KMS-11 (cell line): Measurements from ENCODE around the gene PLEKHH2.
"Not testable (repeated sequence)": the region's sequence is repeated elsewhere in the genome, so short reads cannot be mapped to it uniquely, and the experiment has no call there.

Source experiments
- H2AFZ ChIP-seq: fragments of 200-600 bp; sonication (generic); 2 replicates; pipeline ENCODE4 v1.6.1; 2016; ENCODE audit warnings: antibody characterized with exemption, mixed run types, low read depth
- H3K27ac ChIP-seq: fragments of 200-600 bp; sonication (generic); 2 replicates; pipeline ENCODE4 v1.6.1; 2016; ENCODE audit warnings: mild to moderate bottlenecking, mixed run types
- H3K27me3 ChIP-seq: fragments of 200-600 bp; sonication (generic); 2 replicates; pipeline ENCODE4 v1.6.1; 2017; ENCODE audit warnings: mild to moderate bottlenecking, low read depth, mixed run types, moderate library complexity; ENCODE audit not compliant: insufficient read depth
- H3K36me3 ChIP-seq: fragments of 200-600 bp; sonication (generic); 2 replicates; pipeline ENCODE4 v1.6.1; 2017; ENCODE audit warnings: mild to moderate bottlenecking, mixed run types; ENCODE audit not compliant: insufficient read depth
- H3K4me1 ChIP-seq: fragments of 200-600 bp; sonication (generic); 2 replicates; pipeline ENCODE4 v1.6.1; 2016; ENCODE audit warnings: mild to moderate bottlenecking, low read depth, mixed run types; ENCODE audit not compliant: poor library complexity, severe bottlenecking
- H3K4me2 ChIP-seq: fragments of 200-600 bp; sonication (generic); 2 replicates; pipeline ENCODE4 v1.7.0; 2016; ENCODE audit warnings: mild to moderate bottlenecking, mixed run types
- H3K4me3 ChIP-seq: fragments of 200-600 bp; sonication (generic); IDR thresholded peaks from 2 replicates; pipeline ENCODE4 v1.6.1; 2017; ENCODE audit warnings: low read depth, low read length, mixed read lengths; ENCODE audit not compliant: insufficient read depth
- H3K79me2 ChIP-seq: fragments of 200-600 bp; sonication (generic); 2 replicates; pipeline ENCODE4 v1.6.1; 2016; ENCODE audit warnings: low read depth, mixed run types; ENCODE audit not compliant: insufficient read depth
- H3K9ac ChIP-seq: fragments of 200-600 bp; sonication (generic); 2 replicates; pipeline ENCODE4 v1.6.1; 2016; ENCODE audit warnings: mild to moderate bottlenecking, mixed run types
- H4K20me1 ChIP-seq: fragments of 200-600 bp; sonication (generic); 2 replicates; pipeline ENCODE4 v1.6.1; 2016; ENCODE audit warnings: mild to moderate bottlenecking, mixed run types; ENCODE audit not compliant: insufficient read depth
- CTCF ChIP-seq: fragments of 200-600 bp; sonication (generic); conservative IDR thresholded peaks from 2 replicates; pipeline ENCODE4 v1.6.1; 2017; ENCODE audit warnings: low read depth, mild to moderate bottlenecking, antibody characterized with exemption, low read length, moderate library complexity, mixed read lengths

The PLEKHH2 gene

GRCh38 chr2:43676322-43677050, 39.4 kb downstream of the PLEKHH2 start, which contains the start of gene C1GALT1C1L:
Gene C1GALT1C1L (minus strand): TSS chr2:43676429. CDS start chr2:43676322, 107 bp downstream.
- no peaks in the 10 kb centered on the region for H3K4me1 ChIP-seq
- no peaks in the 10 kb centered on the region for H3K79me2 ChIP-seq
- no peaks in the 10 kb centered on the region for H3K36me3 ChIP-seq
- no peak within 1 kb of the TSS for H3K4me3 ChIP-seq
- H4K20me1 ChIP-seq = no peaks in the 10 kb centered on the region
- peak within 1 kb of the TSS; percentile 16; the same call in 1 of the 2 replicates for H3K9ac ChIP-seq
- no peaks in the 10 kb centered on the region for H3K27me3 ChIP-seq
- no peak within 1 kb of the TSS for H3K27ac ChIP-seq
- peak within 1 kb of the TSS; percentile 19 for H3K4me2 ChIP-seq
- TF ChIP-seq CTCF = no peak
- peak within 1 kb of the TSS; percentile 55 for H2AFZ ChIP-seq

- not testable (repeated sequence) for H3K27ac ChIP-seq, H4K20me1 ChIP-seq, H3K4me1 ChIP-seq
Measured at GRCh38 chr2:43677783-43678182, 40.7 kb downstream of the PLEKHH2 start.

GRCh38 chr2:43685357-43685756, 48.3 kb downstream of the PLEKHH2 start:
- no peak overlapping the region for H3K9ac ChIP-seq
- no peaks in the 10 kb centered on the region for H3K79me2 ChIP-seq
- H3K27ac ChIP-seq = no peak overlapping the region
- H3K4me1 ChIP-seq = no peaks in the 10 kb centered on the region
- H3K4me3 ChIP-seq = no peak overlapping the region
- H2AFZ ChIP-seq = no peak overlapping the region
- no peaks in the 10 kb centered on the region for H3K27me3 ChIP-seq
- no peak for TF ChIP-seq CTCF
- H4K20me1 ChIP-seq = no peaks in the 10 kb centered on the region
- no peaks in the 10 kb centered on the region for H3K36me3 ChIP-seq
- no peak overlapping the region for H3K4me2 ChIP-seq

More at GRCh38 chr2:43677783-43678182, 40.7 kb downstream of the PLEKHH2 start:
- H3K79me2 ChIP-seq, H2AFZ ChIP-seq, H3K9ac ChIP-seq, H3K27me3 ChIP-seq, H3K36me3 ChIP-seq, H3K4me2 ChIP-seq, H3K4me3 ChIP-seq: not testable (repeated sequence)

GRCh38 chr2:43689999-43690398, 52.9 kb downstream of the PLEKHH2 start:
- Histone ChIP-seq H3K27ac (no peak overlapping the region), H2AFZ (no peak overlapping the region), H3K9ac (no peak overlapping the region), H4K20me1 (peaks cover 4% of the 10 kb centered on the region; the same call in 1 of the 2 replicates), H3K79me2 (no peaks in the 10 kb centered on the region), H3K4me1 (no peaks in the 10 kb centered on the region), H3K4me2 (no peak overlapping the region), H3K4me3 (no peak overlapping the region), H3K36me3 (no peaks in the 10 kb centered on the region), H3K27me3 (no peaks in the 10 kb centered on the region)
- no peak for TF ChIP-seq CTCF

GRCh38 chr2:43692428-43692994, 55.5 kb downstream of the PLEKHH2 start:
- Histone ChIP-seq H3K27ac (no peak overlapping the region), H3K9ac (no peak overlapping the region), H3K27me3 (no peaks in the 10 kb centered on the region), H2AFZ (no peak overlapping the region), H3K79me2 (no peaks in the 10 kb centered on the region), H3K4me3 (no peak overlapping the region), H3K36me3 (no peaks in the 10 kb centered on the region), H3K4me2 (no peak overlapping the region), H3K4me1 (no peaks in the 10 kb centered on the region), H4K20me1 (peaks cover 4% of the 10 kb centered on the region; the same call in 1 of the 2 replicates)
- no peak for TF ChIP-seq CTCF

GRCh38 chr2:43698140-43698539, 61.1 kb downstream of the PLEKHH2 start:
- H3K27ac ChIP-seq, H3K4me1 ChIP-seq, H3K79me2 ChIP-seq, H3K36me3 ChIP-seq, H3K4me2 ChIP-seq, H3K27me3 ChIP-seq, H3K4me3 ChIP-seq, H3K9ac ChIP-seq, H2AFZ ChIP-seq, H4K20me1 ChIP-seq: not testable (repeated sequence)
